ENCODE measurements around the gene CMTM6. TPM values are rescaled to one million over a fixed set of nuclear protein-coding genes. Genes with fewer than 3 reads are reported as not detected.

Gene CMTM6
- polyA plus RNA-seq, 1 donor (not counting 4 experiments of a cell fraction or from before 2014, with no cell fraction given) = 85.4 TPM

DNA sequence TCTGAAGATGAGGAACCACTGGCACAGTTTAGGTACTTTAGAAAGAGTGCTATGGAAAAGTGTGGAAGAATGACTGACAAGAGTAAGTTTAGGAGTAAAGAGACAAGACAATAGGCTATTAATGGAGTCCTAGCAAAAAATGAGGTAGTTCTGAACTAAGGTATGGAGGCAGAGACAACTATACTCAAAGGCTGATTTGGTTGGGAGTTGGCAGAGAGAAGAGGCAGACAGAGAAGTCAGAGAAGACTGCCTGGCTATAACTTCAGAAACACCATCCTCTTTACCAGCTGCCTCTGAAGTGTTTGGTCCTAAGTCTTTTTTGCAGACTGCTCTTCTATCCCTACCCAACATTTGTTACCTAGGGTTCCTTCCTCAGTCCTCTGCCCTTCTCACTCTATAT is 48.8 kb upstream of the CMTM6 start:
- dilution Hi-C loops (cut with MboI; ENCODE audit: extremely low pct_ligation_motif_present, low sequenced_read_pairs) = no loop called here
- no peak overlapping the region for H3K4me2 ChIP-seq (ENCODE audit: control insufficient read depth, extremely low read depth, insufficient read depth, low read depth, low read length)

DNA sequence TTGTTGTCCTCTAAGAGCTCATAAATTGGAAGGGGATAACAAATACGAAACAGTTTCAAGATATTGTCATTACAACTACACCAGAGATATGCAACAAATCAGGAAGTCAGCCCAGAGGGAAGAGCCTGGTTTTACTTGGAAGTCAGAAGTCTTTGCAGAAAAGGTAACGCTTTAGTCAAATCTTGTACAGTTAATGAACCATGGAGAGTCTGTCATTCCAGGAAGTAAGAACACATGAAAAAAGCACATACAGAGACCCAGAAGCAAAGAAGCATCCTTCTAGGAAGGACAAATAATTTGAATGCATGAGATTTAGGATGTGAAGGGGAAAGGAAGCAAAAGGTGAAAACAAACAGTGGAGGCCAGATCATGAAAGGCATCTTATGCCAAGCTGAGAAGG is 48.4 kb upstream of the CMTM6 start:
- Histone ChIP-seq H3K27me3 (ENCODE audit: control insufficient read depth, extremely low read depth, insufficient read depth, low read length) (no peaks in the 10 kb centered on the region), H3K9me1 (ENCODE audit: control insufficient read depth, extremely low read depth, insufficient read depth, low read length) (no peaks in the 10 kb centered on the region), H3K27ac (ENCODE audit: control insufficient read depth, insufficient read depth, low read length) (no peak overlapping the region), H3K9me3 (ENCODE audit: control insufficient read depth, low read depth, low read length) (no peaks in the 10 kb centered on the region), H3K4me3 (ENCODE audit: control insufficient read depth in 2 of 3, extremely low read depth in 1 of 3, insufficient read depth in 2 of 3, low read depth in 1 of 3, low read length in 3 of 3) (no peak overlapping the region), H2AFZ (ENCODE audit: control insufficient read depth, low read length) (no peak overlapping the region), H3K4me2 (ENCODE audit: control insufficient read depth, extremely low read depth, insufficient read depth, low read depth, low read length) (no peak overlapping the region), H3K9ac (ENCODE audit: control insufficient read depth, extremely low read depth, insufficient read depth, low read length) (no peak overlapping the region), H3K36me3 (ENCODE audit: control insufficient read depth in 2 of 2, extremely low read depth in 1 of 2, insufficient read depth in 2 of 2, low read length in 2 of 2) (peaks cover 1 to 3% of the 10 kb centered on the region in 2 experiments), H3K79me2 (ENCODE audit: control insufficient read depth, insufficient read depth, low read length) (peaks cover 80% of the 10 kb centered on the region), H3K4me1 (ENCODE audit: control insufficient read depth, extremely low read depth, insufficient read depth, low read length) (no peaks in the 10 kb centered on the region), H4K20me1 (ENCODE audit: control insufficient read depth, extremely low read depth, insufficient read depth, low read length) (peaks cover 5% of the 10 kb centered on the region)
- DNase-seq (ENCODE audit: low read depth, low spot score) (no peak), FAIRE-seq (peak; percentile 39)
- dilution Hi-C loops (cut with MboI; ENCODE audit: extremely low pct_ligation_motif_present, low sequenced_read_pairs) = no loop called here
- TF ChIP-seq, protein P1, sequence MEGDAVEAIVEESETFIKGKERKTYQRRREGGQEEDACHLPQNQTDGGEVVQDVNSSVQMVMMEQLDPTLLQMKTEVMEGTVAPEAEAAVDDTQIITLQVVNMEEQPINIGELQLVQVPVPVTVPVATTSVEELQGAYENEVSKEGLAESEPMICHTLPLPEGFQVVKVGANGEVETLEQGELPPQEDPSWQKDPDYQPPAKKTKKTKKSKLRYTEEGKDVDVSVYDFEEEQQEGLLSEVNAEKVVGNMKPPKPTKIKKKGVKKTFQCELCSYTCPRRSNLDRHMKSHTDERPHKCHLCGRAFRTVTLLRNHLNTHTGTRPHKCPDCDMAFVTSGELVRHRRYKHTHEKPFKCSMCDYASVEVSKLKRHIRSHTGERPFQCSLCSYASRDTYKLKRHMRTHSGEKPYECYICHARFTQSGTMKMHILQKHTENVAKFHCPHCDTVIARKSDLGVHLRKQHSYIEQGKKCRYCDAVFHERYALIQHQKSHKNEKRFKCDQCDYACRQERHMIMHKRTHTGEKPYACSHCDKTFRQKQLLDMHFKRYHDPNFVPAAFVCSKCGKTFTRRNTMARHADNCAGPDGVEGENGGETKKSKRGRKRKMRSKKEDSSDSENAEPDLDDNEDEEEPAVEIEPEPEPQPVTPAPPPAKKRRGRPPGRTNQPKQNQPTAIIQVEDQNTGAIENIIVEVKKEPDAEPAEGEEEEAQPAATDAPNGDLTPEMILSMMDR (optimal IDR thresholded peaks at IDR 0.05 in 1 of 3, IDR thresholded peaks at IDR 0.05 in 1 of 3, conservative IDR thresholded peaks at IDR 0.05 in 1 of 3; ENCODE audit: extremely low read depth in 1 of 3, insufficient read depth in 2 of 3, low read length in 3 of 3) = no peak
- no peak for TF ChIP-seq EZH2 (IDR thresholded peaks at IDR 0.05; ENCODE audit: low read length)

More for the DNA sequence above, 48.8 kb upstream of the CMTM6 start:
- H3K9me3 ChIP-seq (ENCODE audit: control insufficient read depth, low read depth, low read length) = no peaks in the 10 kb centered on the region
- DNase-seq (ENCODE audit: low read depth, low spot score) = no peak
- H2AFZ ChIP-seq (ENCODE audit: control insufficient read depth, low read length) = no peak overlapping the region
- peaks cover 1 to 3% of the 10 kb centered on the region in 2 experiments for H3K36me3 ChIP-seq (ENCODE audit: control insufficient read depth in 2 of 2, extremely low read depth in 1 of 2, insufficient read depth in 2 of 2, low read length in 2 of 2)
- H3K27ac ChIP-seq (ENCODE audit: control insufficient read depth, insufficient read depth, low read length) = no peak overlapping the region
- H4K20me1 ChIP-seq (ENCODE audit: control insufficient read depth, extremely low read depth, insufficient read depth, low read length) = peaks cover 5% of the 10 kb centered on the region
- FAIRE-seq = peak; percentile 46
- no peaks in the 10 kb centered on the region for H3K9me1 ChIP-seq (ENCODE audit: control insufficient read depth, extremely low read depth, insufficient read depth, low read length)
- H3K4me1 ChIP-seq (ENCODE audit: control insufficient read depth, extremely low read depth, insufficient read depth, low read length) = no peaks in the 10 kb centered on the region
- H3K27me3 ChIP-seq (ENCODE audit: control insufficient read depth, extremely low read depth, insufficient read depth, low read length) = no peaks in the 10 kb centered on the region
- H3K4me3 ChIP-seq (ENCODE audit: control insufficient read depth in 2 of 3, extremely low read depth in 1 of 3, insufficient read depth in 2 of 3, low read depth in 1 of 3, low read length in 3 of 3) = no peak overlapping the region
- TF ChIP-seq, protein P1 (optimal IDR thresholded peaks at IDR 0.05 in 1 of 3, IDR thresholded peaks at IDR 0.05 in 1 of 3, conservative IDR thresholded peaks at IDR 0.05 in 1 of 3; ENCODE audit: extremely low read depth in 1 of 3, insufficient read depth in 2 of 3, low read length in 3 of 3) = no peak
- TF ChIP-seq EZH2 (IDR thresholded peaks at IDR 0.05; ENCODE audit: low read length) = no peak
- peaks cover 80% of the 10 kb centered on the region for H3K79me2 ChIP-seq (ENCODE audit: control insufficient read depth, insufficient read depth, low read length)
- no peak overlapping the region for H3K9ac ChIP-seq (ENCODE audit: control insufficient read depth, extremely low read depth, insufficient read depth, low read length)
